HFFc6 (cell line): ENCODE data around the gene ASB11. TPM values are rescaled to one million over a fixed set of nuclear protein-coding genes. Genes with fewer than 3 reads are reported as not detected.

Source experiments
- DNase-seq: peaks from one replicate; pipeline ENCODE4 v3.0.0-alpha.2; 2018
- H3K27ac Mint-ChIP-seq: 2 replicates; pipeline ENCODE4 v1.8.0; 2020; ENCODE audit warnings: mild to moderate bottlenecking, mixed read lengths
- H3K27me3 Mint-ChIP-seq: 2 replicates; pipeline ENCODE4 v1.8.0; 2021; ENCODE audit warnings: mild to moderate bottlenecking, moderate library complexity, mixed read lengths; ENCODE audit not compliant: insufficient read depth
- H3K36me3 Mint-ChIP-seq: 2 replicates; pipeline ENCODE4 v1.8.0; 2021; ENCODE audit warnings: low read depth, mixed read lengths
- H3K4me1 Mint-ChIP-seq: 2 replicates; pipeline ENCODE4 v1.8.0; 2020; ENCODE audit warnings: low read depth, mixed read lengths
- H3K4me3 Mint-ChIP-seq: 2 replicates; pipeline ENCODE4 v1.8.0; 2020; ENCODE audit warnings: mild to moderate bottlenecking, moderate library complexity, mixed read lengths
- H3K9me3 Mint-ChIP-seq: 2 replicates; pipeline ENCODE4 v1.8.0; 2020; ENCODE audit warnings: mild to moderate bottlenecking, mixed read lengths
- CTCF ChIP-seq: fragments of 200-600 bp; sonication (generic); IDR thresholded peaks from 2 replicates; pipeline ENCODE4 v1.5.0; 2021; ENCODE audit warnings: antibody characterized with exemption, mild to moderate bottlenecking
- total RNA-seq, 6 experiments: library from RNA; stranded (reverse); fragmentation: NEBNext Ultra II Directional; extraction: Animal tissue kit (Norgen Biotek cat#: 25700); gene quantifications; 2 replicates in 1 of 6; 3 replicates in 5 of 6; pipeline ENCODE4 v1.2.3, GENCODE V29; 2021

ASB11 gene
- total RNA-seq, 6 experiments from 2014 or later: not detected

GRCh38 chrX:15269618-15270521, 45.6 kb downstream of the ASB11 start, which contains the start of gene ASB9:
TSS of gene ASB9 (minus strand) at chrX:15270083. CDS start at chrX:15269874, 209 bp downstream.
- Mint-ChIP-seq H3K27ac (peak within 1 kb of the TSS; percentile 70), H3K36me3 (no peaks in the 10 kb centered on the region), H3K4me1 (peaks cover 14% of the 10 kb centered on the region), H3K9me3 (no peaks in the 10 kb centered on the region), H3K27me3 (peaks cover 3% of the 10 kb centered on the region), H3K4me3 (peak within 1 kb of the TSS; percentile 80)
- DNase-seq: peak; percentile 50
- TF ChIP-seq CTCF: no peak

GRCh38 chrX:15269120-15269519, 46.3 kb downstream of the ASB11 start:
- TF ChIP-seq CTCF: no peak
- H3K4me3 Mint-ChIP-seq: peak overlapping the region; percentile 80; the same call in 1 of the 2 replicates
- H3K36me3 Mint-ChIP-seq: no peaks in the 10 kb centered on the region
- H3K9me3 Mint-ChIP-seq: no peaks in the 10 kb centered on the region
- H3K27ac Mint-ChIP-seq: no peak overlapping the region
- peaks cover 14% of the 10 kb centered on the region for H3K4me1 Mint-ChIP-seq
- DNase-seq: no peak
- H3K27me3 Mint-ChIP-seq: peaks cover 3% of the 10 kb centered on the region

- Mint-ChIP-seq H3K27me3 (no peaks in the 10 kb centered on the region), H3K27ac (no peak overlapping the region), H3K4me3 (no peak overlapping the region), H3K36me3 (no peaks in the 10 kb centered on the region), H3K4me1 (no peaks in the 10 kb centered on the region), H3K9me3 (no peaks in the 10 kb centered on the region)
- TF ChIP-seq CTCF: no peak
- no peak for DNase-seq
These were observed 60.6 kb downstream of the ASB11 start for GRCh38 chrX:15254852-15255251.

- no peak for DNase-seq
- H3K36me3 Mint-ChIP-seq: no peaks in the 10 kb centered on the region
These were observed 69.5 kb downstream of the ASB11 start for GRCh38 chrX:15245896-15246295.

GRCh38 chrX:15244421-15244820, 71.0 kb downstream of the ASB11 start:
- DNase-seq: no peak
- Mint-ChIP-seq H3K4me3 (no peak overlapping the region), H3K36me3 (no peaks in the 10 kb centered on the region), H3K4me1 (no peaks in the 10 kb centered on the region), H3K27me3 (peaks cover 4% of the 10 kb centered on the region; the same call in 1 of the 2 replicates), H3K9me3 (no peaks in the 10 kb centered on the region), H3K27ac (no peak overlapping the region)
- TF ChIP-seq CTCF: no peak

More at GRCh38 chrX:15245896-15246295, 69.5 kb downstream of the ASB11 start:
- TF ChIP-seq CTCF: no peak
- peaks cover 4% of the 10 kb centered on the region; the same call in 1 of the 2 replicates for H3K27me3 Mint-ChIP-seq
- no peaks in the 10 kb centered on the region for H3K4me1 Mint-ChIP-seq
- H3K27ac Mint-ChIP-seq: no peak overlapping the region
- no peaks in the 10 kb centered on the region for H3K9me3 Mint-ChIP-seq
- no peak overlapping the region for H3K4me3 Mint-ChIP-seq
